Ovary (tissue), 9 donors: ENCODE data around the gene TTC1. TPM values are rescaled to one million over a fixed set of nuclear protein-coding genes. Genes with fewer than 3 reads are reported as not detected.
"Not testable (repeated sequence)": the region's sequence is repeated elsewhere in the genome, so short reads cannot be mapped to it uniquely, and the experiment has no call there.

Experiments used
- DNase-seq, 5 donors: peaks; one replicate each; pipeline ENCODE4 v3.0.0-alpha.2; 2019 to 2020
- H3K27ac ChIP-seq, 2 donors: fragments of 200-600 bp; one replicate each; pipeline versions ENCODE4 v1.5.1 to v1.8.0; 2019 to 2022
- H3K27me3 ChIP-seq: fragments of 200-600 bp; one replicate; pipeline ENCODE4 v1.8.0; 2022
- H3K36me3 ChIP-seq: fragments of 200-600 bp; sonication (generic); one replicate; pipeline ENCODE4 v1.5.1; 2019
- H3K4me1 ChIP-seq: one replicate; pipeline ENCODE4 v1.8.1; 2013; ENCODE audit warnings: mild to moderate bottlenecking, moderate library complexity; ENCODE audit not compliant: insufficient read depth
- H3K4me3 ChIP-seq: fragments of 200-600 bp; sonication (generic); one replicate; pipeline ENCODE4 v1.5.1; 2017
- H3K9me3 ChIP-seq, 2 donors: fragments of 200-600 bp in 1 of 2; sonication (generic) in 1 of 2; one replicate each; pipeline versions ENCODE4 v1.5.1 to v1.8.1; 2013 to 2019; ENCODE audit warnings: mild to moderate bottlenecking in 1 of 2, moderate library complexity in 1 of 2
- CTCF ChIP-seq, 3 donors: fragments of 450-650 bp in 2 of 3; fragments of 200-600 bp in 1 of 3; IDR thresholded peaks; one replicate each; pipeline versions ENCODE4 v1.5.1 to v1.8.0; 2016 to 2022; ENCODE audit warnings: antibody characterized with exemption in 3 of 3, mild to moderate bottlenecking in 1 of 3
- EP300 ChIP-seq: sonication (generic); formaldehyde crosslinking; IDR thresholded peaks from one replicate; pipeline ENCODE4 v1.6.1; 2017; ENCODE audit warnings: antibody characterized with exemption
- POLR2A ChIP-seq: fragments of 450-650 bp; IDR thresholded peaks from one replicate; pipeline ENCODE4 v1.6.1; 2017; ENCODE audit warnings: antibody characterized with exemption, mild to moderate bottlenecking, moderate library complexity
- WGBS, 3 donors: extraction: QIAGEN DNeasy Blood & Tissue Kit in 1 of 3; methylation state at CpG; one replicate each; pipeline versions ENCODE4 v1.1.5 to v1.1.7; 2013 to 2017; 5-methylcytosine and 5-hydroxymethylcytosine counted together
- intact Hi-C, 4 donors: fragments of 100-400 bp; cut with DNase I; formaldehyde crosslinking; loops; one replicate each; pipeline versions ENCODE4 v1.11.0 to v1.15.1; 2022 to 2023
- polyA plus RNA-seq, 2 donors: library from polyadenylated mRNA; stranded (reverse); fragments of 200-250 nt in 1 of 2; fragments of 350-450 nt in 1 of 2; fragmentation: Illumina TruSeq in 1 of 2; extraction: RNeasy Lipid Tissue Mini Kit (QIAGEN cat#74804) in 1 of 2; gene quantifications; one replicate each; pipeline ENCODE4 v1.2.3, GENCODE V29; 2013 to 2014
- total RNA-seq, 7 donors: library from RNA; depleted of rRNA in 2 of 7; stranded (reverse); fragments of >200 nt in 2 of 7; fragmentation: NEBNext Ultra II Directional in 3 of 7; extraction: Animal tissue kit (Norgen Biotek cat#: 25700) in 3 of 7; gene quantifications; one replicate each; pipeline versions ENCODE4 v1.1.0 to v1.2.4, GENCODE V29; 2016 to 2023
- donor health status: DM: no; HTN: no; CAD: no; lungs with moderate emphysema.
- donor health status: DM: no; HTN: no; CAD: no.
- donor health status: Bipolar disorder and iron deficiency.
- donor health status: DM: yes; HTN: yes; CAD: no.
- donor health status: DM: no; HTN: no; CAD: no.
- donor health status: DM: yes; HTN: yes; CAD: no.

The TTC1 gene
- total and polyA plus RNA-seq, 9 donors: 21.9 to 99.5 (median 37.2) TPM

GRCh38 chr5:160064417-160064810 is 55.5 kb downstream of the TTC1 start:
- DNase-seq: no peak
- Histone ChIP-seq H3K4me3 (no peak overlapping the region), H3K27ac (no peak overlapping the region), H3K27me3 (no peaks in the 10 kb centered on the region), H3K9me3 (no peaks in the 10 kb centered on the region), H3K36me3 (no peaks in the 10 kb centered on the region), H3K4me1 (peaks cover 1% of the 10 kb centered on the region)
- 61 to 88% (median 72%) methylated on average over 1 of the region's 1 CpG for WGBS, 3 donors
- intact Hi-C loops: loop anchor here in 1 of 4 donors (5.0 kb wide), 1 partner anchor 1277 kb away; no protein-coding TSS in a partner anchor
- no peak for TF ChIP-seq EP300
- TF ChIP-seq CTCF (IDR thresholded peaks at IDR 0.05): no peak
- no peak for TF ChIP-seq POLR2A

- H3K27me3 ChIP-seq: no peaks in the 10 kb centered on the region
- 74 to 81% (median 77%) methylated on average over 9 of the region's 9 CpGs for WGBS, 3 donors
- DNase-seq: no peak
- peaks cover 1% of the 10 kb centered on the region for H3K4me1 ChIP-seq
- no peaks in the 10 kb centered on the region for H3K9me3 ChIP-seq
- H3K36me3 ChIP-seq: no peaks in the 10 kb centered on the region
- intact Hi-C loops: loop anchor here in 1 of 4 donors (5.0 kb wide), 1 partner anchor 1278 kb away; no protein-coding TSS in a partner anchor
- H3K27ac ChIP-seq: no peak overlapping the region
- TF ChIP-seq EP300 (no peak), CTCF (IDR thresholded peaks at IDR 0.05) (no peak), POLR2A (no peak)
- no peak overlapping the region for H3K4me3 ChIP-seq
Measured at GRCh38 chr5:160064995-160065614, 56.2 kb downstream of the TTC1 start.

GRCh38 chr5:160069120-160069519 is 60.2 kb downstream of the TTC1 start:
- 54 to 72% (median 55%) methylated on average over 5 of the region's 5 CpGs for WGBS, 3 donors
- intact Hi-C loops, DNase-seq, H3K27ac ChIP-seq, H3K9me3 ChIP-seq, H3K27me3 ChIP-seq, H3K4me3 ChIP-seq, H3K36me3 ChIP-seq, H3K4me1 ChIP-seq: not testable (repeated sequence)

GRCh38 chr5:160071516-160071915 is 62.6 kb downstream of the TTC1 start:
- H3K27ac ChIP-seq: no peak overlapping the region
- H3K36me3 ChIP-seq: no peaks in the 10 kb centered on the region
- no peak for TF ChIP-seq CTCF (IDR thresholded peaks at IDR 0.05)
- TF ChIP-seq POLR2A: no peak
- TF ChIP-seq EP300: no peak
- no peaks in the 10 kb centered on the region for H3K9me3 ChIP-seq
- H3K27me3 ChIP-seq: no peaks in the 10 kb centered on the region
- H3K4me1 ChIP-seq: peaks cover 1% of the 10 kb centered on the region
- DNase-seq: peak; percentile 39 to 66 (median 48)
- intact Hi-C loops: no loop called here
- no peak overlapping the region for H3K4me3 ChIP-seq
- WGBS, 3 donors: 6 to 14% (median 9%) methylated on average over 8 of the region's 8 CpGs

- intact Hi-C loops: no loop called here
- WGBS, 3 donors: 20 to 28% (median 24%) methylated on average over 2 of the region's 2 CpGs
- Histone ChIP-seq H3K9me3 (no peaks in the 10 kb centered on the region), H3K36me3 (no peaks in the 10 kb centered on the region), H3K27me3 (no peaks in the 10 kb centered on the region), H3K4me1 (peaks cover 1% of the 10 kb centered on the region), H3K27ac (no peak overlapping the region), H3K4me3 (no peak overlapping the region)
- DNase-seq: no peak
- TF ChIP-seq CTCF (IDR thresholded peaks at IDR 0.05) (no peak), EP300 (no peak), POLR2A (no peak)
Measured at GRCh38 chr5:160071916-160072315, 63.0 kb downstream of the TTC1 start.
